Erythroblast (primary cell): Measurements from ENCODE around the gene AMIGO1.

Experiments
- DNase-seq, 2 experiments: peaks; one replicate each; lab custom pipeline; 2025; lab: John Stamatoyannopoulos, UW
- GATA1 ChIP-seq: IDR thresholded peaks from 2 replicates; pipeline ENCODE4 v1.6.1; 2011; ENCODE audit warnings: low read depth, mild to moderate bottlenecking, control low read depth, low read length, moderate library complexity
- POLR2A ChIP-seq: IDR thresholded peaks from 2 replicates; pipeline ENCODE4 v1.6.1; 2011; ENCODE audit warnings: mild to moderate bottlenecking, low read length

Gene AMIGO1

GRCh38 chr1:109527846-109528695 is 18.5 kb upstream of the AMIGO1 start:
- TF ChIP-seq GATA1 (no peak), POLR2A (no peak)
- no peak for DNase-seq

- TF ChIP-seq GATA1, result no peak
- no peak for TF ChIP-seq POLR2A
- no peak for DNase-seq
Observed at GRCh38 chr1:109527098-109527811, 17.7 kb upstream of the AMIGO1 start.

- DNase-seq, result no peak
- no peak for TF ChIP-seq GATA1
- no peak for TF ChIP-seq POLR2A
Observed at GRCh38 chr1:109523706-109524105, 14.2 kb upstream of the AMIGO1 start.

- no peak for DNase-seq
- TF ChIP-seq GATA1 (no peak), POLR2A (no peak)
Observed at GRCh38 chr1:109522026-109522425, 12.5 kb upstream of the AMIGO1 start.

GRCh38 chr1:109521002-109521951 is 11.8 kb upstream of the AMIGO1 start:
- DNase-seq, result no peak

GRCh38 chr1:109517337-109517736 is 7.8 kb upstream of the AMIGO1 start:
- no peak for DNase-seq
- TF ChIP-seq GATA1 (no peak), POLR2A (no peak)

More at GRCh38 chr1:109521002-109521951, 11.8 kb upstream of the AMIGO1 start:
- TF ChIP-seq GATA1, result no peak
- no peak for TF ChIP-seq POLR2A

- no peak for TF ChIP-seq POLR2A
- no peak for TF ChIP-seq GATA1
- DNase-seq, result no peak
Observed at GRCh38 chr1:109516872-109517271, 7.3 kb upstream of the AMIGO1 start.

GRCh38 chr1:109514846-109515245 is 5.3 kb upstream of the AMIGO1 start:
- TF ChIP-seq GATA1 (no peak), POLR2A (no peak)
- DNase-seq, result no peak

GRCh38 chr1:109513110-109513710 is 3.7 kb upstream of the AMIGO1 start:
- DNase-seq, result no peak
- TF ChIP-seq POLR2A, result no peak
- TF ChIP-seq GATA1, result no peak

GRCh38 chr1:109508873-109509175 is 703 bp downstream of the AMIGO1 start:
- TF ChIP-seq GATA1 (no peak), POLR2A (no peak)
- no peak for DNase-seq

- TF ChIP-seq GATA1, result no peak
- no peak for TF ChIP-seq POLR2A
- DNase-seq, result no peak
Observed at GRCh38 chr1:109508001-109508872, 1.3 kb downstream of the AMIGO1 start.

- TF ChIP-seq POLR2A, result no peak
- TF ChIP-seq GATA1, result no peak
- no peak for DNase-seq
Observed at GRCh38 chr1:109504974-109505373, 4.6 kb downstream of the AMIGO1 start.
